ENCODE data around the gene P2RY11. TPM values are rescaled to one million over a fixed set of nuclear protein-coding genes. Genes with fewer than 3 reads are reported as not detected.

The P2RY11 gene
- total RNA-seq, 2 donors from 2014 or later, result 9.2 to 20.8 TPM

- Histone ChIP-seq H3K4me1 (replicated peaks) (no peaks in the 10 kb centered on the region), H3K4me3 (no peak overlapping the region), H3K27ac (no peak overlapping the region), H3K9me3 (no peaks in the 10 kb centered on the region), H3K27me3 (replicated peaks; ENCODE audit: insufficient read depth) (no peaks in the 10 kb centered on the region), H3K36me3 (no peaks in the 10 kb centered on the region)
- intact Hi-C loops (cut with DNase I), result no loop called here
- TF ChIP-seq POLR2A (IDR thresholded peaks at IDR 0.05), result no peak
- TF ChIP-seq, protein P1, sequence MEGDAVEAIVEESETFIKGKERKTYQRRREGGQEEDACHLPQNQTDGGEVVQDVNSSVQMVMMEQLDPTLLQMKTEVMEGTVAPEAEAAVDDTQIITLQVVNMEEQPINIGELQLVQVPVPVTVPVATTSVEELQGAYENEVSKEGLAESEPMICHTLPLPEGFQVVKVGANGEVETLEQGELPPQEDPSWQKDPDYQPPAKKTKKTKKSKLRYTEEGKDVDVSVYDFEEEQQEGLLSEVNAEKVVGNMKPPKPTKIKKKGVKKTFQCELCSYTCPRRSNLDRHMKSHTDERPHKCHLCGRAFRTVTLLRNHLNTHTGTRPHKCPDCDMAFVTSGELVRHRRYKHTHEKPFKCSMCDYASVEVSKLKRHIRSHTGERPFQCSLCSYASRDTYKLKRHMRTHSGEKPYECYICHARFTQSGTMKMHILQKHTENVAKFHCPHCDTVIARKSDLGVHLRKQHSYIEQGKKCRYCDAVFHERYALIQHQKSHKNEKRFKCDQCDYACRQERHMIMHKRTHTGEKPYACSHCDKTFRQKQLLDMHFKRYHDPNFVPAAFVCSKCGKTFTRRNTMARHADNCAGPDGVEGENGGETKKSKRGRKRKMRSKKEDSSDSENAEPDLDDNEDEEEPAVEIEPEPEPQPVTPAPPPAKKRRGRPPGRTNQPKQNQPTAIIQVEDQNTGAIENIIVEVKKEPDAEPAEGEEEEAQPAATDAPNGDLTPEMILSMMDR (IDR thresholded peaks at IDR 0.05), result no peak
- no peak for TF ChIP-seq POLR2AphosphoS5 (IDR thresholded peaks at IDR 0.05)
- WGBS, result 86% methylated on average over 13 of the region's 13 CpGs
- DNase-seq (ENCODE audit: low spot score), result no peak
Measured at GRCh38 chr19:10091895-10092641, 19.4 kb upstream of the P2RY11 start.

DNA sequence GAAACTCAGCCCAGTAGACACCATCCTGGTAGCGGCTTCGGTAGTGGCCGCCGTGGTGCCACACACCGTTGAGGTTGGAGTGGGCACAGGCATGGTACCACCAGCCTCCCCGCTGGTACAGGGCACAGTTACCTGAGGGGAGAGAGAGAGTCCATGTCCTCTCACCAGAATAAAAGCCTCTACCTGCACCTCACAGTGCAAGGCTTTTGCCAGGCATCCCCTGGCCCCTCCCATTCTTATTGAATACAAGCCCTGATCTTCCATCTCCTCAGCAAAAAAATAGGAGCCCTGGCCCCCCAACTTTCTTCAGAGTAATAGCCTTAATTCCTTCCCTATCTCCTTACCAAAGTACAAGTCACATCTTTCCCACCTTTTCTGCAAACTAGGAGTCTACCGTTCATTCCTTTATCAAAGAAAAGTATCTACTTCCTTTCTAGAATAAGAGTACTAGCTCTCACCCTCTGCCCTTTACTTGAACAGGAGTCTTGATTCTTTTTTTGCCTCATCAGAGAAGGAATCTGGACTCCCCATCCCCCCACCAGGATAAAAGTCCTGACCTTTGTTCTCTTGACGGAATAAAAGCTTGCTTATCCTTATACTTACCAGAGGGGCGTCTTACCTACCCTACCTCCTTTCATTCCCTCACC lies 18.7 kb upstream of the P2RY11 start:
- H3K9me3 ChIP-seq, result no peaks in the 10 kb centered on the region
- H3K27ac ChIP-seq, result no peak overlapping the region
- DNase-seq (ENCODE audit: low spot score), result no peak
- 93% methylated on average over 9 of the region's 9 CpGs for WGBS
- intact Hi-C loops (cut with DNase I), result no loop called here
- no peak overlapping the region for H3K4me3 ChIP-seq
- no peaks in the 10 kb centered on the region for H3K4me1 ChIP-seq (replicated peaks)
- H3K27me3 ChIP-seq (replicated peaks; ENCODE audit: insufficient read depth), result no peaks in the 10 kb centered on the region
- H3K36me3 ChIP-seq, result no peaks in the 10 kb centered on the region
- TF ChIP-seq POLR2AphosphoS5 (IDR thresholded peaks at IDR 0.05) (no peak), POLR2A (IDR thresholded peaks at IDR 0.05) (no peak)
- TF ChIP-seq, protein P1 (IDR thresholded peaks at IDR 0.05), result no peak

GRCh38 chr19:10093295-10094186 lies 18.0 kb upstream of the P2RY11 start:
- no peaks in the 10 kb centered on the region for H3K9me3 ChIP-seq
- DNase-seq (ENCODE audit: low spot score), result no peak
- 83% methylated on average over 22 of the region's 22 CpGs for WGBS
- intact Hi-C loops (cut with DNase I), result no loop called here
- TF ChIP-seq, protein P1 (IDR thresholded peaks at IDR 0.05), result no peak
- TF ChIP-seq POLR2AphosphoS5 (IDR thresholded peaks at IDR 0.05) (no peak), POLR2A (IDR thresholded peaks at IDR 0.05) (no peak)
- no peak overlapping the region for H3K27ac ChIP-seq
- no peaks in the 10 kb centered on the region for H3K36me3 ChIP-seq
- no peak overlapping the region for H3K4me3 ChIP-seq
- H3K27me3 ChIP-seq (replicated peaks; ENCODE audit: insufficient read depth), result no peaks in the 10 kb centered on the region
- no peaks in the 10 kb centered on the region for H3K4me1 ChIP-seq (replicated peaks)

- no peak for DNase-seq (ENCODE audit: low spot score)
- H3K36me3 ChIP-seq, result no peaks in the 10 kb centered on the region
- no peaks in the 10 kb centered on the region for H3K9me3 ChIP-seq
- peak overlapping the region in 1 of 2 donors; percentile 45 for H3K4me3 ChIP-seq
- H3K4me1 ChIP-seq (replicated peaks), result no peaks in the 10 kb centered on the region
- peak overlapping the region; percentile 71 to 75 for H3K27ac ChIP-seq
- intact Hi-C loops (cut with DNase I), result no loop called here
- no peaks in the 10 kb centered on the region for H3K27me3 ChIP-seq (replicated peaks; ENCODE audit: insufficient read depth)
- TF ChIP-seq POLR2A (IDR thresholded peaks at IDR 0.05) (no peak), POLR2AphosphoS5 (IDR thresholded peaks at IDR 0.05) (no peak)
- TF ChIP-seq, protein P1 (IDR thresholded peaks at IDR 0.05), result no peak
- 44% methylated on average over 7 of the region's 7 CpGs for WGBS
Measured at GRCh38 chr19:10095622-10095947, 15.9 kb upstream of the P2RY11 start.
